NCI-H345 (cell line): ENCODE data around the gene COMMD3.
"Not testable (repeated sequence)": the region's sequence is repeated elsewhere in the genome, so short reads cannot be mapped to it uniquely, and the experiment has no call there.

Experiments
- DNase-seq: peaks from one replicate; lab custom pipeline; 2025; lab: John Stamatoyannopoulos, UW

COMMD3 gene

DNA sequence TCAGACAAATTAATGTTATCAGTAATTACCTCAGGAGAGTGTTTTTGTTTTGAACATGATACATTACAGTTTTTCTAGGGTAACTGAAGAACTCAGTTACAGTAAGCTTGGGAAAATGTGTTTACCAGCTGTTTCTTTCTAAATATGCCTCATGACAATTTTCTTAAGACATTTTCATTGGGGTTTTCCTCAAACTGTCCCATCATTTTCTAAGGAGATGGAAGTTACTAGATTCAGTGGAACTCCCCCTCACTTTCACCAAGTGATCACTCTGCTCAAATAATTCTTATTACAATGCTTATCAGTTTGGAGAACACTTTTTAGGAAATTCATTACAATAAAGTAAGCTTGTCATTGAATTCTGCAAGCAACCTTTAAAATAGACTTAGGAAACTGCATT is 22.7 kb downstream of the COMMD3 start:
- DNase-seq: no peak

DNA sequence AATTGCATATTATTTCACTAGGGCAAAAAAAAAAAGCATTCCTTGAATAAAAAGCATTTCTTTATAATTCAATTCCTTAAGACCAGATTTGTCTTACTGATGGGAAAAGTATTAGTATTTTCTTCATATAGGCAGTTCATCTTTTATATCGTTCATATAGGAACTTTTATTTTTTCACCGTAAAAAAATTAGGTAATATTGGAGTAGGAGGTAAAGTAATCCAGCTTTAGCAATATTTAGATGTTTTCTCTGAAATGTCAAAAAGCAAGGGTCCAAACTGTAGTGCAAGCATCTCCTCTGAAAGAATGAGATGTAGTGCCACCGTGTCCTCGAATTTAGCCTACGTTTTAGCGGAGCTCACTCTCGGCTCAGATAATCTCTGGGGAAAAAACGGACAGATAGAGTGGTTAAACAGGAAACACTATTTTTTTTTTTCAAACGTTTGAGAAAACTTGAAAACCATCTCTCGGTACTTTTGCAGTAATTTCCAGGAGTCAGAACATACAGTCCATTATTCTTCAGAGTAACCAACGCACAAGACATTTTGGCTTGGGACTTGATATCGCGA is 23.7 kb downstream of the COMMD3 start:
- DNase-seq: no peak

DNA sequence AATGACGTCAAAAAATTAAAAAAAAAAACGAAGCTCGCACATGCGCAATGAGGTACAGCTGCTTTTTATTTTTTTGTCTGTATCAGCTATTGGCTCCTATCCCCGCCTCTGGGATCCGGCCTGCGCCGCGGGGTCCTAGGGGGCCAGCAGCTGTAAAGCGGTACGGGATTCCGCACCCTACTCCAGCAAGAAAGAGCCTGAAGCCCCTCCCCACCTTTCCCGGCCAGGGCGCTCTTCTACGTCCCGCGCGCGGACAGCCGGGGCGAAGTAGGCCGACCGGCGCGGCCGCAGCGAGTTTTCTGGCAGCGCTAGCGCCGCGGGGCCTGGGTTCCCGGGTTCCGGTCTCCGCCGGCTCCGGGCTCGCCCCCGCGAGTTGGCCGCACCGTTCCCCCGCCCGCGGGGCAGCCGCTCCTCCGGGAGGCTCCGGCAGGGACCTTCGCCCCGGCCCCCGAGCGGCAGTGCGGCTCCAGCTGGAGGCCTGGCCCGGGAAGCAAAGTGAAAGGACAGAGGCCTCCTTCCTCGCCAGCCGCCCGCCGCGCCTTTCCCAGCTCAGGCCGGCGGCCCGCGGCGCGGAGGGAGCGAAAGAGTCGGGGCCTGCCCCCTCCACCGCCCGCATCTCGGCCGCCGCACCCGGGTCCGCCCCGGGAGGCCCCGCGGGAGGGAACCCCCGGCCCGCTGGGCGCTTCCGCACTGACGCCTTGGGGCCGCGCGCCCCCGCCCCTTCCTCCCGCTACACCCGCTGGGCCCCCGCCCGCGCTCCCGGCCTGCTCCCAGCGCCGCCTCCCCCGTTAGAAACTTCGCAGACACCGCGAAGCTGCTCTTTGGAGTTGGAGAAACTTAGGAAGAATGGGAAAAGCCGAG is 24.4 kb downstream of the COMMD3 start:
- peak; percentile 68 for DNase-seq

DNA sequence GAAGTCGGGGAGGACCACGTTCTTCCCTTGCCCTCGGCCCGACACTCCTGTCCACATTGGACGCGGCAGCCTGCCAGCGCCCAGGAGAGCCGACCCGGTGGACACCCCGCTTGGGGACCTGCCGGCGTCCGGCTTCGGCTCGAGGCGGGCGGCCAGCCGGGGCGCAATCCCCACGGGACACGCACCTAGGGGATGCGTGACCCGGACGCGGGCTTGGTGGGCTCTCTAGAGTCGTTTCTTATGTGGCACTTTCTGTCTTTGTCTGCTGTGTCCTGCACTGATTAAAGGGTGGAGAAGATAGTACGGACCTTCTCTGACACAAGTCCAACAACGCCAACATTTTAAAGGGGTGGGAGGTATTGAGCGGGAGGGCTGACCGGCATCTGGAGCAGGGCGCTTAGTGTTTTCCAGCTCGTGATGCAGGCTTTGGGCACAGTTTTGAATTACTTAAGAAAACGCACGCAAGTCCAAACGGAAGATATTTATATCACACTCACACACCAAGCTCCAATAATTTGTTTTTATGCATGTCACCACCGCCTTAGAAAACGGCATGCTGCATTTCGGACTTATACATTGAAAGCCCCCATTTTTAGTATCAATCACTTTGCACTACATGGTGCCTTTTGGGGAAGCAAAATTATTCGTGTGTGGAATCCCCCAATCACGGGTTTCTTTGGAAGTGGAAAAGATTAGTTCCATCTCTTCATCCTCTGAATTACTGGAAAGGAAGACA is 25.2 kb downstream of the COMMD3 start:
- DNase-seq: peak; percentile 47

DNA sequence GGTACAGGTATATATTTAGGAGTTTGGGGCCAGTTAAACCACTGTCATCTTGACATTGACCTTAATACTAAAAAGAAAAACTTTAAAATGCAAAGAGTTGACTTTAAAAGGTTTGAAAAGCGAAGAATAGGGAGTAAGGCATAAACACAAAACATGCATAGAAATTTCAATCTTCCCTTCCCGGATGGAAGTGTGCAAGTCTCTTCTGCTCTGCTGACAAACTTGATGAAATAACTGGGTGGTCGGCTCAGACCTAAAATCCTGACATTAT is 25.7 kb downstream of the COMMD3 start:
- DNase-seq: no peak

DNA sequence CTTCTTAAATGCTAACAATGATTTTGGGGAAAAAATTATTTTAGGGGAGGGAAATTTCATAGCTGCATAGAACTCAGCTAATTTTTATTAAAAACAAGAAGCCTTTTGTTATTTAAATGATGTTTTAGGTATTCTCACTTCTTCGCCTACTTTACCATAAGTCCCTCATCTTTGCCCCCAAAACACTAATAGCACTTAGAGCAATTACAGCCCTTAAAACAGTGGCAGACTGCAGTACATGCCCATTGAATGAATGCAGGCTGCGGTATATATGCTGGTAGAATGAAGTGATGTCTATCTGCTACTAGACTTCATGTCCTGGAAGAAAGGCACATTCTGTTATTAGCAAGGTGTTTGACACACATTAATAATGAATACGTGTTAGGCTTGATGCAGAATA is 26.2 kb downstream of the COMMD3 start:
- no peak for DNase-seq

DNA sequence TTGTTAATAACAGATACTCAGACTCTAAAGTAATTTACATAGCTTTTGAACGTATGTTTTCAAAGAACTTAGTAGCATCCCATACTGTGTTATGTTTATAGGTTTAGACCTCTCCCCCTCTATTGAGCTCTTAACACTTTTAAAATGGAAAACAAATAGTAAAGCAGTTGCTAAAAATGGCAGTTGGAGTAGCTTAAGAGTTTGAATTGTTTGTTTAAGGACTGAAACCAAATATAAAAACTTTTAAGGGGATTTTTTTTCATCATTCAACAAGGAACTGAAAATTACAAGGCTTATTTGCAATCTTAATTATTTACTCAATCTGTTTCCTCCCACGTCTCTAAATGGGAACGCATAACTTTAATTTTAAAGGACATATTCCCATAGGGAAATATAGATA is 27.5 kb downstream of the COMMD3 start:
- DNase-seq: no peak

DNA sequence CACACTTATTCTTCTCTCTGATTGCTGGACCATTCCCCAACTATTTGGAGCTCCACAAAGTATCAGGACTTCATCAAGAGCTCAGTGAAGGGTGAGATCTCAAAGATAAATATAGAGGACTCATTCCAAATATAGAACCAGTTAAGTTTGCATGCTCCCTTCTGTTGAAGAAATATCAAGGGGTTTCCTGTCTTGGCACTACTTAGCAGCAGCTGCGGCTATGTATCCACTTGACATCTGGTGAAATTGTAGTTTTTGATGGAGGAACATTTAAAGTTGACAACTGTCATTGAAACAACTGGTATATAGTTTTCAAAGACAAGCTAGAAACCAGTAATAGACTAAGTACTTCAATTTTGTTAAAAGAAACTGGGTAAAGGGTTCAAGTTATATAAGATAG is 28.1 kb downstream of the COMMD3 start:
- no peak for DNase-seq

DNA sequence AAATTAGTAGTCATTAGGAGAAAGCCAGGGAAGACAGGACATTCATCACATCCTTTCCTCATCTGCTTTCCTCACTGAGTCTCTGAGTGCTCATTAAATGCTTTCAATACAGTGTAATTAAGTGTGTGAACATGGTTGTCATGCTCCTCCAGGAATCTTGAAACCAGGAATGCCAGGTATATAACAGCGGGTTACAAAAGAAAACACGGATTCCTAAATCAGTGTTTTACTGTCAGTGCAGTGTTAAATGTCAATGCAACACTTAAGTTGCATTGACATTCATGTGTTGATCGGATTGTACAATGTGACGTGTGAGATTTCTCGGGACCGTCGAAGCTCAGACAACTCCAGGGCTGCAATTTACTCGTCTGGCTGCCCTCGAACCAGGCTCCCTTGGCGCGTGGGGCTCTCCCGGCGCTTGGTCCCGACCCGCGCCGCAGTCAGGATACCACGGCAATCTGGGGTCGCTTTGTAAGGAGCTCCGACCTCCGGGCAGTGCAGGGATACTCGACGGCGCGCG is 28.7 kb downstream of the COMMD3 start:
- no peak for DNase-seq

DNA sequence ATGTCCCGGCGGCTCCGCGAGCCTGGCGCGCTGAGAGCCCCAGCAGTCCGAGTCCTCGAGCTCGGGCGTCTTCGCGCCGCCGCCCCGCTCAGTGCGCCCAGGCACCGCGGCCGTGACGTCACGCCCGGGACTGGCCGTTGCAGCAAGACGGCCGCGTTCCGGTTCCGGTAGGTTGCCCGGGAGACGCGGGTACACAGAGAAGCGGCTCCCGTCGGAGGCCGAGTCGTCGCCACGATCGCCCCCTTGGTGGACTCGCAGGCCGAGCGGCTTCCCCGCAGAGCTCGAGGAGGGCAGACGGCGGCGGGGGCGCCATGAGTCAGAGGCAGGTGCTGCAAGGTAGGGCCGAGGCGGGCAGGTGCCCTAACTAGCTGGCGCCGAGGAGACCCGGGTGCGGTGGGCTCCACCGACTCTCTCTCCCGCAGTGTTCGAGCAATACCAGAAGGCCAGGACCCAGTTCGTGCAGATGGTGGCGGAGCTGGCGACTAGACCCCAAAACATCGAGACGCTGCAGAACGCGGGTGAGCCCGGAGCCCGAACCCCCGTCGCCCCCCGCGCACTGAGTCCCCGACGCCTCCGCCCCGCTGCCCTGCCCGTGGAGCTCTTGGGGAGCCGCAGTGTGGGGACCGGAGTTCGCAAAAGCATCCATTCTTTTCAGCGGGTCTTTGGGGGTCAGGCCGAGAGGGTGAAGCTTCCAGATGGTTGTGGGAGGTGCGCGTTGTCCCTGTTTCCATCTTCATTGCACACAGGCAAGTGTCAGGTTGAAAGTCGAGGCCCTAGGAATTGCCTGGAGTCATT is 29.3 kb downstream of the COMMD3 start, which contains the start of gene SPAG6:
SPAG6 (plus strand) TSS at position 196 of the 795 bp plus-strand sequence; CDS start at position 312, 116 bp downstream.
- peak; percentile 90 for DNase-seq

DNA sequence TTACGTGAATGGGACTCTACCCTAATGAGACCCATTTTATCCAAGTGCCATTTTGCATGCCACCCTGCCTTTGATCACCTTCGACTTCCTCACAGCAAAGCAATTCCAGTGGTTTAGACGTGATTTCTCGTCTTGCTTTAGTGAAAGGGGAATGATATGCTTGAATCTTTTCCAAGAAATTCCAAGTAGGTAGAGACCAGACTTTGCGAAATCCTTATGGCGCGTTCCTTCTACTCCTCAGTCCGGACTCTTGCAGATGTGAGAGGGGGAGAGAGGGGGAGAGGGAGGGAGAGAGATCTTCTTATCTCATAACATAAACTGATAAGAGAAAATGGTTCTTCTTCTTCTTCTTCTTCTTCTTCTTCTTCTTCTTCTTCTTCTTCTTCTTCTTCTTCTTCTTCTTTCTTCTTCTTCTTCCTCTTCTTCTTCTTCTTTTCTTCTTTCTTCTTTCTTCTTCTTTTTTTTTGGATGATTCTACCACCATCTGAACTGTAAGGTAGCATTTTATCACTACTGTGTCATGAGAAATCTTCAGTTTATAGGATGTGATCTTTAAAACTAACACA is 30.0 kb downstream of the COMMD3 start:
- peak; percentile 9 for DNase-seq

DNA sequence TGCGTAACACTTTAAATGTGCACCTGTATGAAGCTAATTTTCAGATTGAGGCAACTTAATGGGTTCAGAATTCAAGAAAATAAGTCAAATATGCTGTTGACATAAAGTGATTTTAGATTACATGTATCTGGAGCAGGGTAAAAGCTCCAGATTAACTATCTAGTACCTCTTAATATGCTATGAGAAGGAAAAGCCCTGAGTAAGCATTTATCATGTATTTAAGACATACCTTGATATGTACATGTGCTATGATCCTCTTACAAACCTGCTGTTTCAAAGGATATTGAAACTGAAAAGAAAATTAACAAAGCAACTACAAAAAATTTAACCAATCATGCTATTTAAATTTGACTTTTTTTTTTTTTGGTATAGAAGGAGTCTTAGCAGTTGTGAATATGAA is 33.6 kb downstream of the COMMD3 start:
- no peak for DNase-seq

DNA sequence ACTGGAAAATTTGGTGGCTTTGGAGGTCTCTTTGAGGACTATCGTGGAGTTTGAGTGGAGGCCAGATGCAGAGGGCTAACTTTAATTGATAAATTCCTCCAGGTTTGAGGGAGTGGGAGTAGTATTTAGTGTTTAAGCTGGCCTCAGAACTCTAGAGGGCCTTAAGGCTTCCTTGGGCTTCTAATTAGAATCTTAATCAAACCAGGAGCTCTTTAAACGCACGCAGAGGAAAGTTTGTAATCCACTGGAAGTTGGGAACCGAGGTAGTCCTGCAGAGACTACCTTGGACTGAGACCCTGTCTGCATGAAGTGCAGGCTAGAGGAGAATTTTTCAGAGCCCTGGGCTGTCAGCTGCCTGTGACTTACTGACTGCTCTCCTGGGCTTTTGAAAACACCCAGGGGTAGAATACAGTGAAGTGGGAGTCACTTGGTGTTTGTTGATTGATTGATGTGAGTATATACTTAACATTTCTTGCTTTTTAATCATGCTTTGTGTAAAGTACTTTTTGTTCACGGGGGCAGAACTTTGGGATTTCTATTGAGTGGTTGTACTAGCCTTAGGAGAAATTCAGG is 35.0 kb downstream of the COMMD3 start:
- DNase-seq: no peak

DNA sequence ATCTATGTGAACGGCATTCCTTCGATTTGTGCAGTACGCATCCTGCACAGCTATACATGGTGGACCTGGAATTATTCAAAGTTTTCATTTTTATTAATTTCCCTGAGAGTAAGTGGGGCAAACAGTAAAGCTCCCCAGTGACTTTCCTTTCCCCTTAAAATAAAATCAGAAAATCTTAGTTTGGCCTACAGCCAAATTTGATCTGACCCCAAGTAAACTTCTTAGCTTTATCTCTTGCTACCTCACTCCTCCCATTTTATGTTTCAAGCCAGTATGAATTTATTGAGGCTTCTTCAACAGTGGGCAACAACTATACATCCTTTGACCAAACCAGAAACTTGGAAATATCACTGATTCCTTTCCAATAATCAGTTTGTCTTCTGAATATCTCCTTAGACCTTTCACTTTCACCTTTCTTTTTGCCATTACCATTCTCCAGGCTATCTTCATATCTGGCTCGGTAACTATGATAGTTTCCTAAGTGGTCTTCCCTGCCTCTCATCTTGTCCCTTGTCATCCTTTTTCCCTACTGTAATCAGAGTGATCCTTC is 40.2 kb downstream of the COMMD3 start:
- no peak for DNase-seq

DNA sequence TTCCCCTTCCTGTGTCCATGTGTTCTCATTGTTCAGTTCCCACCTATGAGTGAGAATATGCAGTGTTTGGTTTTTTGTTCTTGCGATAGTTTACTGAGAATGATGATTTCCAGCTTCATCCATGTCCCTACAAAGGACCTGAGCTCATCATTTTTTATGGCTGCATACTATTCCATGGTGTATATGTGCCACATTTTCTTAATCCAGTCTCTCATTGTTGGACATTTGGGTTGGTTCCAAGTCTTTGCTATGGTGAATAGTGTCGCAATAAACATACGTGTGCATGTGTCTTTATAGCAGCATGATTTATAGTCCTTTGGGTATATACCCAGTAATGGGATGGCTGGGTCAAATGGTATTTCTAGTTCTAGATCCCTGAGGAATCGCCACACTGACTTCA is 41.6 kb downstream of the COMMD3 start:
- not testable (repeated sequence) for DNase-seq

DNA sequence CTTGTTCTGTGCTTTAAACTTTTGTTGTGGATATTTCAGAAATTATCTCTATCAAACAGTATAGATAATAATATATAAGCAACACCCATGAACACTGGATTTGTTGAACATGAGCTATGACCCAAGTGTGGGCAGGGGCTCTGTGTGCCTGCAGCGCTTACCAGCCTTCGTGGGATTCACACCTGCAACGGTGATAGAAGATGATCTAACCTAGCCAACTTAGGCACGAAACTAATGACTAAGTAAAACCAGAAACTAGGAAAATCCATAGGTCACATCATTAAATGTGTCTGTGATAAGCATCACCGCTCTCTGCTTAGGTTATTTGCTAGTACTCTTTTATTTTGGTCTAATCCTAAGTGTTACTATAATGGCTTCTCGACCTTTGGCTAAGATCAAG is 47.1 kb downstream of the COMMD3 start:
- DNase-seq: no peak

DNA sequence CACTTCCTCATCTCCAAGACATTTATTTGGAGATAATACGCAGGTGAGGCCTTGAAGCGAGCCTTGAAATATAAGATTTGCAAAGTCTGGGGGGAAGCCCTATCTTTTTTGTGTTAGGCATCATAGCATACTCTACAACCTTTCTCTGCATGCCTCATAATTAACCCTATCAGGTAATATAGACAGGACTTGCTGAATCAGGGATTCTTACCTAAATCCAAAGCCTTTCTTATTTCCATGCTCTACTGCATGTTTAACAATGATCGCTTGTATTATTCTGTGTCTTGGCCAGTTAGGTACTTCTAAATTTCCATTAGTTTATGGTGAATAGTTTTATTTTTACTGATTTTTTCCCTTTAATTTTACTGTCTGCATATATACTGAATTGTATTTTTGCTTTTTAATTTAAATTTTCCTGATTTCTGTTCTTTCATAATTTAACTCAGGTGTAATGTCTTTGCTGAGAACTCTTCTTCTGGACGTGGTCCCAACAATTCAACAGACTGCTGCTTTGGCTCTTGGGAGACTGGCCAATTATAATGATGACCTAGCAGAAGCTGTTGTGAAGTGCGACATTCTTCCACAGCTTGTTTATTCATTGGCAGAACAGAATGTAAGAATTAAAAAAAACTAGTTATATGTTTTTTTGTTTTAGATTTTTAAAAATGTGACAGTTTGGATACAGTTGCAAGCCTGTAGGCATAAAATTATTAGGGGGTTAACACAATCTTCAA is 48.4 kb downstream of the COMMD3 start:
- DNase-seq: no peak

DNA sequence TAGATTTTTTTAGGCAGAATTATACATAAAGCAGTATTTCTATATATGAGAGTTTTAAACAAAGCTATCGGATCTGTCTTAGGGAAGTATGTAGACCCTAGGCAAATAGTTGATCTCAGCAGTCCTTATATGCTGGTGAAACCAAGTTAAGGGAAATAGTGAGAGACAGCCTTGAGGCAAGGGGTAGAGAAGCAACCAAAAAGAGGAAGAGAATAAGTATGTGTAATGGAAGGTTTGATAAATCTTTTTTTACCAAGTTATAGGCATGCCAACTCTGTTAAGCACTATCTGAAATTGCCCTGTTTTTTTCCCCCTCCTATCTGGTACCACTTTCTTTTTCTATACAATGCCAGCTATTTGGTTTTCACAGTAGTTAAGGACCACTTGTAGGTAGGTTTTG is 49.0 kb downstream of the COMMD3 start:
- DNase-seq: no peak

DNA sequence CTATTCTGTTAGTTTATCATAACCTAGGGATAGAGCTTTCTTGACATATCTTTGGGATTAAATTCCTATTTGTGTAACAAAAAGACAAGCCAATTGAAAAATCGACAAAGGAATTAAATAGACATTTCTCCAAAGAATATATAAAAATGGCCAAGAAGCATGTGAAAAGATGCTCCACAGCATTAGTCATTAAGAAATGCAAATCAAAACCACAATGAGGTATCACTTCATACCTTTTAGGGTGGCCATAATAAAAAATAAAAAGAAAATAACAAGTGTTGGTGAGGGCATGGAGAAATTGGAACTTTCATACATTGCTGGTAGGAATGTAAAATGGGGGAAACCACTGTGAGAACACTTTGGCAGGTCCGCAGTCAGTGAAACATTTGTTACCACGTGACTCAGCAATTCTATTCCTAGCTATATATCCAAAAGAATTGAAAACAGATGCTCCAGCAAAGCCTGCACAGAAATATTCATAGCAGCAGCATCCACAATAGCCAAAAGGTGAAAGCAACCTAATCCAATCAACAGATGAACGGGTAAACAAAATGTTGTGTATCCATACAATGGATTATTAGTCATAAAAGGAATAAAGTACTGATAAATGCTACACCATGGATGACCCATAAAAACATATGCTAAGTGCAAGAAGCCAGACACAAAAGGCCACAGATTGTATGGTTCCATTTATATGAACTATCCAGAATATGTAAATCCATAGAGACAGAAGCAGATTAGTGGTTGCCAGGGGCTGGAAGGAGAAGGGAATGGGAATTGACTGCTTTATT is 49.7 kb downstream of the COMMD3 start:
- DNase-seq: no peak

DNA sequence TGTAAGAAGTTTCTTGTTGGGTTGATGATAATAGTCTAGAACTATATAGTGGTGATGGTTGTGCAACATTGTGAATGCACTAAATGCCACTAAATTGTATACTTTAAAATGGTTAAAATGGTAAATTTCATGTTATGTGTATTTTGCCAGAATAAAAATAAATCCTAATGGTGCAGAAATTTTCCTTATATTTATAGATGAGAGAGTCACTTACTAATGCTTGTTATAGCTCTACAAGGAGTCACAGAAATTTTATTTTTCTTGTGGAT is 50.2 kb downstream of the COMMD3 start:
- no peak for DNase-seq
